ENCODE data around the gene AMPD2.

GRCh38 chr1:109627692-109628399 is 8.2 kb downstream of the AMPD2 start:
- TF ChIP-seq, protein P1, sequence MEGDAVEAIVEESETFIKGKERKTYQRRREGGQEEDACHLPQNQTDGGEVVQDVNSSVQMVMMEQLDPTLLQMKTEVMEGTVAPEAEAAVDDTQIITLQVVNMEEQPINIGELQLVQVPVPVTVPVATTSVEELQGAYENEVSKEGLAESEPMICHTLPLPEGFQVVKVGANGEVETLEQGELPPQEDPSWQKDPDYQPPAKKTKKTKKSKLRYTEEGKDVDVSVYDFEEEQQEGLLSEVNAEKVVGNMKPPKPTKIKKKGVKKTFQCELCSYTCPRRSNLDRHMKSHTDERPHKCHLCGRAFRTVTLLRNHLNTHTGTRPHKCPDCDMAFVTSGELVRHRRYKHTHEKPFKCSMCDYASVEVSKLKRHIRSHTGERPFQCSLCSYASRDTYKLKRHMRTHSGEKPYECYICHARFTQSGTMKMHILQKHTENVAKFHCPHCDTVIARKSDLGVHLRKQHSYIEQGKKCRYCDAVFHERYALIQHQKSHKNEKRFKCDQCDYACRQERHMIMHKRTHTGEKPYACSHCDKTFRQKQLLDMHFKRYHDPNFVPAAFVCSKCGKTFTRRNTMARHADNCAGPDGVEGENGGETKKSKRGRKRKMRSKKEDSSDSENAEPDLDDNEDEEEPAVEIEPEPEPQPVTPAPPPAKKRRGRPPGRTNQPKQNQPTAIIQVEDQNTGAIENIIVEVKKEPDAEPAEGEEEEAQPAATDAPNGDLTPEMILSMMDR (IDR thresholded peaks at IDR 0.05): no peak
- TF ChIP-seq POLR2AphosphoS5 (IDR thresholded peaks at IDR 0.05): no peak

Measured in transverse colon (tissue), 4 donors.